H1 (cell line): ENCODE data around the gene MYBPC1. TPM values are rescaled to one million over a fixed set of nuclear protein-coding genes. Genes with fewer than 3 reads are reported as not detected.

ENCODE experiments used
- KDM5A ChIP-seq: fragments of 200-600 bp; IDR thresholded peaks from 2 replicates; pipeline ENCODE4 v1.7.1; 2012; ENCODE audit warnings: mild to moderate bottlenecking, low read length, inconsistent platforms, mixed read lengths
- SIRT6 ChIP-seq: IDR thresholded peaks from one replicate; pipeline ENCODE4 v1.7.1; 2012; ENCODE audit warnings: low read length, inconsistent platforms
- TAF7 ChIP-seq: optimal IDR thresholded peaks from 2 replicates; pipeline ENCODE3; 2011; ENCODE audit warnings: low read depth, mild to moderate bottlenecking, inconsistent platforms, low read length, moderate library complexity, borderline replicate concordance
- polyA plus RNA-seq, 7 experiments: library from polyadenylated mRNA; depleted of rRNA in 3 of 7; stranded (reverse) in 5 of 7; unstranded in 2 of 7; fragments of >200 nt in 5 of 7; fragments of 200-250 nt in 2 of 7; gene quantifications; 1 replicate in 5 of 7; 2 replicates in 1 of 7; 4 replicates in 1 of 7; pipeline versions ENCODE4 v1.2.1 to v1.2.3, GENCODE V29; 2011 to 2013; ENCODE audit warnings: missing spikeins in 2 of 7, mixed read lengths in 2 of 7
- total RNA-seq: library from RNA; stranded (reverse); fragmentation: NEBNext Ultra II Directional; extraction: Animal tissue kit (Norgen Biotek cat#: 25700); gene quantifications from 2 replicates; pipeline ENCODE4 v1.2.1, GENCODE V29; 2021

The MYBPC1 gene
- total and polyA plus RNA-seq, 2 of the 8 experiments (the other 6 are each of a cell fraction or from before 2014, with no cell fraction given) = not detected

GRCh38 chr12:101628676-101629075, 33.9 kb downstream of the MYBPC1 start (continued):
- TF ChIP-seq TAF7 (no peak), SIRT6 (no peak), KDM5A (no peak)
- TF ChIP-seq, all 59 proteins: peak for 0
